AG04449 (cell line): ENCODE data around the gene WDR48.
A peak's percentile ranks its signal among the peaks of the same experiment; 100 is the strongest.

Experiments used
- CTCF ChIA-PET: fragments of 350-600 bp; formaldehyde crosslinking; extraction: SDS; loops from one replicate; lab custom pipeline; 2021; ENCODE audit warnings: antibody characterized with exemption; lab: Yijun Ruan, JAX
- POLR2A ChIA-PET: fragments of 400-600, 350-600 bp; formaldehyde crosslinking; extraction: SDS; loops from one replicate; lab custom pipeline; 2020; ENCODE audit warnings: antibody characterized with exemption, inconsistent platforms; lab: Yijun Ruan, JAX
- DNase-seq: peaks from one replicate; pipeline ENCODE4 v3.0.0-alpha.2; 2010; ENCODE audit warnings: low read depth, low spot score
- H3K4me3 ChIP-seq: 2 replicates; pipeline ENCODE4 v1.5.1; 2011; ENCODE audit warnings: low read depth, mild to moderate bottlenecking, control low read depth, low read length
- CTCF ChIP-seq: IDR thresholded peaks from one replicate; pipeline ENCODE4 v1.5.1; 2011; ENCODE audit warnings: mild to moderate bottlenecking, moderate library complexity, low read length, control low read depth, inconsistent platforms; ENCODE audit not compliant: insufficient read depth; ENCODE audit errors: missing control alignments

WDR48 gene

GRCh38 chr3:39124876-39125840, 73.3 kb downstream of the WDR48 start:
- DNase-seq: no peak
- POLR2A ChIA-PET: interaction anchor here (2.4 kb wide), 1 partner anchor 22 kb away, joined by 7 read pairs; no protein-coding TSS in a partner anchor

GRCh38 chr3:39125841-39126500, 74.2 kb downstream of the WDR48 start:
- CTCF ChIA-PET: interaction anchor here (0.7 to 15.6 kb wide), 37 partner anchors 8 to 629 kb away, joined by 3 to 545 read pairs (median 7); partner anchors contain the start of genes CX3CR1, EXOG, GORASP1 and RPSA
- no peak overlapping the region for H3K4me3 ChIP-seq
- POLR2A ChIA-PET: interaction anchor here (2.4 kb wide), 1 partner anchor 21 kb away, joined by 7 read pairs; no protein-coding TSS in a partner anchor
- TF ChIP-seq CTCF: no peak
- DNase-seq: no peak

More at GRCh38 chr3:39124876-39125840, 73.3 kb downstream of the WDR48 start:
- peak; percentile 74 for TF ChIP-seq CTCF
- H3K4me3 ChIP-seq: no peak overlapping the region
- CTCF ChIA-PET: interaction anchor here (0.8 to 15.6 kb wide), 29 partner anchors 8 to 629 kb away, joined by 3 to 545 read pairs (median 9); partner anchors contain the start of genes CX3CR1, EXOG, GORASP1 and TTC21A

GRCh38 chr3:39126532-39127071, 74.8 kb downstream of the WDR48 start:
- peak; percentile 80 for TF ChIP-seq CTCF
- ChIA-PET POLR2A (interaction anchor here (2.4 kb wide), 1 partner anchor 20 kb away, joined by 7 read pairs; no protein-coding TSS in a partner anchor), CTCF (interaction anchor here (0.7 to 15.6 kb wide), 42 partner anchors 9 to 630 kb away, joined by 3 to 545 read pairs (median 6); partner anchors contain the start of genes CX3CR1, EXOG, GORASP1 and RPSA)
- H3K4me3 ChIP-seq: no peak overlapping the region
- no peak for DNase-seq

- DNase-seq: no peak
- CTCF ChIA-PET: interaction anchor here (0.7 to 15.6 kb wide), 38 partner anchors 8 to 281 kb away, joined by 3 to 545 read pairs (median 8); partner anchors contain the start of genes CX3CR1, GORASP1, RPSA and TTC21A
- TF ChIP-seq CTCF: no peak
- POLR2A ChIA-PET: no interaction called here
- H3K4me3 ChIP-seq: no peak overlapping the region
Measured at GRCh38 chr3:39127269-39127907, 75.6 kb downstream of the WDR48 start.

- DNase-seq: no peak
- CTCF ChIA-PET: interaction anchor here (1.0 to 15.6 kb wide), 22 partner anchors 8 to 678 kb away, joined by 3 to 545 read pairs (median 14); partner anchors contain the start of genes CX3CR1, GORASP1, TTC21A and XIRP1
- TF ChIP-seq CTCF: no peak
- H3K4me3 ChIP-seq: no peak overlapping the region
- POLR2A ChIA-PET: no interaction called here
Measured at GRCh38 chr3:39127908-39128304, 76.1 kb downstream of the WDR48 start.
